HG02763 (cell line): ENCODE results near the gene RAB26.

Experiments
- ATAC-seq: cut with Tn5 transposase; IDR thresholded peaks from one replicate; pipeline ENCODE4 v1.9.1; 2021; ENCODE audit warnings: mild to moderate bottlenecking, moderate library complexity; ENCODE audit not compliant: unreplicated experiment

The RAB26 gene

DNA sequence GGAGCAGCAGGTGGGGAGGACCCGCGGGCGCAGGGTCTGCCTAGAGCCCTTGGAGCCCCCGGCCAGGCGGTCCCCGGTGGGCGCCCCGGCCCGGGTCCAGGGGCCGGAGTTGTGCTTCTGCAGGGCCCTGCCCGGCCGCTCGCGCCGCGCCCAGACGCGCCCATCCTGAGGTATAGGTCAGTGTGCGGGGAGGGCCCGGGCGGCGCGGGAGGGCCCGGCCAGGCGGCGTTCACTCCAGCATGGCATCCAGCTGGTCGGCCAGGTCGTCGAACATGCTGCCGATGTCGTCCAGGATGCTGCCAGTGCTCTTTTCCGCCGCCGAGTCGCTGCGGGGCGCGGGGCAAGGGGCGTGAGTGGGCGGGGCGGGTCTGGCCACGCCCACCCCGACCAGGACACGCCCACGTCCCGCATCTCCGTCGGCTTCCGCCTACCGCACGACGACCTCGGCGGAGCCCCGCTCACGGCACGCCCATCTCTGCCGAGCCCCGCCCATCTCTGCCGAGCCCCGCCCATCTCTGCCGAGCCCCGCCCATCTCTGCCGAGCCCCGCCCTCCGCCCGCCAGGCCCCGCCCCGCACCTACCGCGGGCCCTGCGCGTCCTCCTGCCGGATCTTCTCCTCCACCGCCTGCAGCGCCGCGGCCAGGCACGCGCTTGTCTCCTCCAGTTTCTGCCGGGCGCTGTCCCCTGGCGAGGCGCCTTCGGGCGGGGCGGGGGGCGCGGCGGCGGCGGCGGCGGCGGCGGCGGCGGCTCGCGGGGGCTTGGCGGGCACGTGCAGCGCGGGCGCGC, 30.1 kb downstream of the RAB26 start:
- ATAC-seq, result no peak

DNA sequence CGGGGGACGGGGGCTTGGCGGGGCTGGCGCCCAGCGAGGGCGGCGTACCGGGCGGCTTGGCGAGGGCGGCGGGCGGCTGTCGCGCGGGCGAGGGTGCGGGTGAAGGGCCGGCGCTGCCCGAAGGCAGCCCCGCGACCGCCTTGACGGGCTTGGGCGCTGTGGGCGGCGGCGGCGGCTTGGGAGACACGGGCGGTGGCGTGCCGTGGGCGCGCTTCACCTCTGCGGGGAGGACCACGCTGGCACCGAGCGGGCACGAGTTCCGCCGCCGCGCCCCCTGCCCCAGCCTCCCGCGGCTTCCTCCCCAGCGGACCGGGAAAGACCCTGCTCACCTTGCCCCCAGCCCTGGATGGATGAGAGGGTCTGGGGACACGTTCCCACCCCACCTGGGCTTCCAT, 30.7 kb downstream of the RAB26 start:
- ATAC-seq, result no peak

DNA sequence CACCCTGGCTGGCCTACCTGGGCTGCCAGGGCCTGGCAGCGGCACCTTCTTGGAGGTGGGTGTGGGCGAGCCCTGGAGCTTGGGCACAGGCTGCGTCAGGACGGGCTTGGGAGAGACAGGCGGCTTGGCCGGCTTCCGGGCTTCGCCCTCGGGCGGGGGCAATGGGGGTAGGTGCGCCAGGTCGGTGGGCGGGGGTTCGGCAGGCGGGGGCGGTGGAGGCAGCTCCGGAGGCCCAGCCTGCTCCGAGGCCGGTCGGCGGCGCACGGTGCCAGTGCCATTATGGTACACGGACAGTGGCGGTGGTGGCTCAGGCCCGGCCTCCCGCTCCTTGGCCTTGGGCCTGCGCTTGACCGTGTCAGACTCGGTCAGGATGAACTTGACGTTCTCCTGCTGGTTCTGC, 31.2 kb downstream of the RAB26 start:
- ATAC-seq, result no peak

DNA sequence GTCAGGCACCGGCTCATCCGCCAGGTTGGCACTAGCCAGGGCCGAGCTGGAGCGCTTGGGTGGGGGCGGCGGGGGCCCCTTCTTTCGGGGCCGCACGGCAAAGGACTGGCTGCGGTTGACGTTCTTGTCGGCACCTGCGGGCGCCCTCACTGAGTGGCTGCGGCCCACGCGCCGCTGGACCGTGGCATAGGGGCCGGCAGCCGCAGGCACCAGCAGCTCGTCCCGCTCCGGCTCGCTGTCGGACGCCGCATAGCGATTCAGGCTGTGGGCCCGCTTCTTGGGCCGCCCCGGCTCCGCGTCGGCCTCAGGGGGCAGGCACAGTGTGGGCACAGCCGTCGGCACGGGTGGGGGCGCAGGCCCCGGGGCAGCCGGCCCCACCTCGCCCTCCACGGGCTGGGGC, 32.0 kb downstream of the RAB26 start:
- no peak for ATAC-seq

DNA sequence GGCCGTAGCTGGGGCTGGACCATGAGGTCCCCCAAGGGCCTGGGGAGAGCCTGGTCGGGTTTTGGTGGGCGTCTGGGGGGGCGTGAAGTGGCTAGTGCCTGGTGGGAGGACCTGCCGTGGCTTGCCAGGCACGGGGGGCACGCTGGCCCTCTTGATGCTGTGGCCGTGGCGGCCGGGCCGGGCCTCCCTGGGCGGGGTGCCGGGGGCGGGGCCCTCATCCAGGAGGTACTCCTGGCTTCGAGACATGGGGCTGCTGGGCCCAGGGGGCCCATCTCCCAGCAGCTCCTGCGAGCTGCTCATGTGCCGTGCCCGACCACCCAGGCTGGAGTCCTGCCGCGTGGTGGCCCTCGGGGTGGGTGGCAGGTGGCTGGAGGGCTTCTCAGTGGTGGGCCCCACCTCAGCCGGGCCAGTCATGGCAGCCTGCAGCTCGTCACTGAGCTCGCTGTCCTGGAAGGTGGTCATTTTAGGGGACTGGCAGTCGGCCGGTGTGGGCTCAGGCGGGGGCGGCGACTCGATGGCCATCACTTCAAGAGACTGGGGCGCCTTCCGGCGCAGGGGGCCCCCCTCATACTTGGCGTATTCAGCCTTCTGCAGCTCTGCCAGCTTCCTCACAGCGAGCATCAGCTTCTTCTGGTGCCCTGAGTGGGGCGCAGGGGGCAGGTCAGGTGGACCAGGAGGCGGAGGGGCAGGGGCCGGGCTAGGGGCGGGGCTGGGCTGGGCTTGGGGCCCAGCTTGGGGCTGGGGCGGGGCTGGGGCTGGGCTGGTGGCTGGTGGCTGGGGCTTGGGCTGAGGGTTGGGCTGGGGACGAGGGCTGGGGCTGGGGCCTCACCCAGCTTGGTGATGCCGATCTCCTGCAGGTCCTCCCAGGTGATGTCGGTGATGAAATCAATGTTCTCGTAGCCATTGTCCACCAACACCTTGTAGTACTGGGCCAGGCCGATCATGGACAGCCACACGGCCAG, 32.8 kb downstream of the RAB26 start:
- ATAC-seq, result no peak

DNA sequence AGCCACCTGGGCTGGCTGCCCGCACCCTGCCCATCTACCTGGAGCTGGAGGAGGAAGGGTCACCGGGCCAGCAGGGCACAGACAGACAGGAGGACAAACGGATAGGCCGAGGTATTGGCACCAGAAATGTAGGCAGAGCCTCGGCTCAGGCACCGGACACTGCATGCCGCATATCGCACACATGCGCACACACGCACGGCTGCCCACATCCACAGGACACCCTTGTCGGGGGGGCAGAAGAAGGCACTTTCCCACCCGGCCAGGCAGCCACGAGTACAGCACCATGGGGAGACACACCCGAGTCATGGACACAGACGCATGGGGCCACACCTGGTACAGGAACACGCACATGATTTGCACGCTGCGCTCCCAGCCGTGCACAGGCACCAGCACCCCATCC, 33.5 kb downstream of the RAB26 start:
- no peak for ATAC-seq

DNA sequence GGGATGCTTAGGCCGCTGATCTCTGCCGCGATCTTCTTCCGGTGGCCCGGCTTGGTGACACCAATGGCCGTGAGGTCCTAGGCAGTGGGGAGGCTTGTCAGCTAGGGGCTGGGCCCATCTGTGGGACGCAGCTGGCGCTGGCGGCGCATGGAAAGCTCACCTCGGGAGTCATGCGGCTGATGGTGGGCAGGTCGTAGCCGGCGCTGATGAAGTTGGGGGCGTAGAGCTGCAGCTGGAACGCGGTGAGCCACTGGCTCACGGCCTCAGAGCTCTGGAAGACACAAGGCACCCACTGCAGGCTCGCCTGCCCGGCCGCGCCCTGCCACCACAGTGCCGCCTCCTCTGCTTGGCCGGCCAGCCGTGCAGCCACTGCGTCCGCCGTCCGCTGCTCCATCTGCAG, 35.2 kb downstream of the RAB26 start:
- no peak for ATAC-seq

DNA sequence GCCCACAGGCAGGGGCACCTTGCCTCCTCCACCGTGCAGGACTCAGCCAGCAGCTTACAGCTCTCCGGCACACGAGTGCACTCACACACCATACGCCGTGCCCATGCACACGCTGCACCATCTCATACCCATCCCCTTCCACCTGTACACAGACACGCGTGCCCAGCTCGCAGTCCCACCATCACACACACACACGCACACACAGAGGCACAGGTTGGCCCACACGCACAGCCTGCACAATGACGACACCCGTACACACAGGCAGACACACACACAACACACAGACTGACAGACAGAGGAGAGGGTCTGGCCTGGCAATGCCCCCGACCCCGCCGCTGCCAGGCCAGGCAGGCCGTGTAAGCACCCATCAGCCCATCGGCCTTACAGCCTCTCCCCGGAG, 35.9 kb downstream of the RAB26 start:
- no peak for ATAC-seq

DNA sequence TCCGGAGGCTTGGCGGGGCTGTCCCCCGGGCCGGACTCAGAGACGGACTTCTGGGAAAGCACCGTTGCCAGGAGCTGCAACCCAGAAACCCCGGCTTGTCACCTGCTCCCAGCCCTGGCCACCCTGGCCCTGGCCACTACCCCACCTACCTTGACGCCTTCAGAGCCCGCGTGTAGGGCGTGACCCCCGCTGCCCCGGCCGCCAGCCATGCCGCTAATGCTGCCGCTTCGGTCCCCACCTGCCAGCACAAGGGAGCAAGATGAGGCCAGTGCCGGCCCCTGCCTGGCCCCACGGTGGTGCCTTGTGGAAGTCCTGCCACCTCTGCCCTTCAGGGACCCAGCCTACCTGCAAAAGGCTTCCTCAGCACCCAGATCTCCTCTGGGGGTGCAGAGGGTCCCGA, 36.5 kb downstream of the RAB26 start:
- ATAC-seq, result no peak

DNA sequence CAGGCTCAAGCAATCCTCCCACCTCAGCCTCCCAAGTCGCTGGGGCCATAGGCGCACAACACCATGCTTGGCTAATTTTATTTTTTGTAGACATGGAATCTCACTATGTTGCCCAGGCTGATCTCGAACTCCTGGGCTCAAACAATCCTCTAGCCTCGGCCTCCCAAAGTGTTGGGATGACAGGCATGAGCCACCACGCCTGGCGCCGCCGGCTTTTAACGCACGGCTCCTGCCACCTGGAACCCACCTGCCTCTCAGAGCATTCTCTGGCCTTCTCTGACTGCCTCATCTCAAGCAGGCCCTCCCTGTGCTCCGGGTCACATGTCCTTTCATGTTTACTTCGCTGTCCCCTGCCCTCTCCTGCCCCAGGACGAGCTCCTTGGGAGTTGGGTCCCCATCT, 37.6 kb downstream of the RAB26 start:
- no peak for ATAC-seq

DNA sequence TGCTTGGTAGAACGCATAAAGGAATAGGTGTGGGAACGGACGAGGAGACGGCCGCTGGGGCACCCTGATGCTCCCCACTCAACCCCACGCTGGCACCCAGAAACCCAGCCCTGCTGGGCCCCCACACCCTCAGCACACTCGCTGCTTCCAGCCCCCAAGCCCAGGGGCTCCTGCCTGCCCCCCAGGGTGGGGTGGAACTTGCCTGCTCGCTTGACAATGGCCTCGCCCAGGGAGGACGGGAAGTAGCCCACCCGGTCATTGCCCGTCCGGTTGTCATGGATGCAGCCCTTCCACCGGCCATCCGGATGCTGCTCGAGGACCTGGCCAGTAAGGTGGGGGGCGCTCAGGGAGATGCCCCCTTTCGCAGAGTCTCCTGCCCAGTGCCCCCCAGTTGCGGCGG, 38.1 kb downstream of the RAB26 start:
- no peak for ATAC-seq

DNA sequence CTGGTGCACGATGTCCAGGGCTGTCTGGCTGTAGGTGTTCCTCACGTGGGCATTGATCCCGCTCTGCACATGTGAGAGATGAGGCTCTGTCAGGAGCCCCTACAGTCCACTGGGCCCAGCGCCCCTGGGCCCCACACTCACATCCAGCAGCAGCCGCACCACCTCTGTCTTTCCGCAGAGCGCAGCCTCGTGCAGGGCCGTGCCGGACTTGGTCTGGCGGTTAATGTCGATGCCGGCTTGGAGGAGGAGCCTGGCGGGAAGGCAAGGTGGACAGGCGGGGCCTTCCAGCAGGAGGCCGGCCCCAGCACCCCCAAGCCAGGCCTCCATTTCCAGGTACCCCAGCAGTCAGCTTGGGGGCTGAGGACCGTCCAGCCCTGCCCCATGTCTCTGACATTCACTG, 38.8 kb downstream of the RAB26 start:
- no peak for ATAC-seq

DNA sequence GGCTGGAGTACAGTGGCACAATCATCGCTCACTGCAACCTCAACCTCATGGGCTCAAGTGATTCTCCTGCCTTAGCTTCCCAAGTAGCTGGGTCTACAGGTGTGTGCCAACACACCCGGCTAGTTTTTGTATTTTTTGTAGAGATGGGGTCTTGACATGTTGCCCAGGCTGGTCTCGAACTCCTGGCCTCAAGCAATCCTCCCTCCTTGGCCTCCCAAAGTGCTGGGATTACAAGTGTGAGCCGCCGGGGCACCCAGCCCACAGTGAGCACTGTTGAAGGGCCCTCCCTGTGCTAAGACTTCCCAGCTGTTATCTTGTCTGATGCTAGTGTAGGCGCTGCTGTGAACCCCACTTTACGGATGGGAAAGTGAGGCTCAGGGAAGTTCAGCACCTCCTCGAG, 40.0 kb downstream of the RAB26 start:
- ATAC-seq, result no peak

DNA sequence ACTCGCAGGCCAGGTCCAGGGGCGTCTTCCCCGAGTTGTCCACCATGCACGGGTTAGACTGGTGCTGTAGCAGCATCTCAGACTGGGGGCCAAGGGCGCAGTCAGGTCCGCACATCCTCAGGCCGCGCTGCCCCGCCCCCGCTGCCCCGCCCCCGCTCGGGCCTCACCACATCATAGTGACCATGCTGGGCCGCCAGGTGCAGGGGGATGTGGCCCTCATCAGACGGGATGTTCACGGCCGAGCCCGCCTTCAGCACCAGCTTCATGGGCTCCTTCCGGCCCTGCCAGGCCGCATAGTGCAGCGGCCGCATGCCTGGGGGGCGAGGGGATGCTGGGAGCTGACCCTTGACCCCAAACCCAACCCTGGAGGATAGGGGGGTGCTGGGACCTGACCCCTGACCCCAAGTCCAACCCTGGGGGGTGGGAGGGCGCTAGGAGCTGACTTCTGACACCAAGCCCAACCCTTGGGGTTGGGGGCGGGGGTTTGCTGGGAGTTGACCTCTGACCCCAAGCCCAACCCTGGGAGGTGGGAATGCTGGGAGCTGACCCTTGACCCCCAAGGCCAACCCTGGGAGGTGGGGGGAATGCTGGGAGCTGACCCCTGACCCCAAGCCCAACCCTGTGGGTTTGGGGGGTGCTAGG, 40.9 kb downstream of the RAB26 start:
- ATAC-seq, result no peak

DNA sequence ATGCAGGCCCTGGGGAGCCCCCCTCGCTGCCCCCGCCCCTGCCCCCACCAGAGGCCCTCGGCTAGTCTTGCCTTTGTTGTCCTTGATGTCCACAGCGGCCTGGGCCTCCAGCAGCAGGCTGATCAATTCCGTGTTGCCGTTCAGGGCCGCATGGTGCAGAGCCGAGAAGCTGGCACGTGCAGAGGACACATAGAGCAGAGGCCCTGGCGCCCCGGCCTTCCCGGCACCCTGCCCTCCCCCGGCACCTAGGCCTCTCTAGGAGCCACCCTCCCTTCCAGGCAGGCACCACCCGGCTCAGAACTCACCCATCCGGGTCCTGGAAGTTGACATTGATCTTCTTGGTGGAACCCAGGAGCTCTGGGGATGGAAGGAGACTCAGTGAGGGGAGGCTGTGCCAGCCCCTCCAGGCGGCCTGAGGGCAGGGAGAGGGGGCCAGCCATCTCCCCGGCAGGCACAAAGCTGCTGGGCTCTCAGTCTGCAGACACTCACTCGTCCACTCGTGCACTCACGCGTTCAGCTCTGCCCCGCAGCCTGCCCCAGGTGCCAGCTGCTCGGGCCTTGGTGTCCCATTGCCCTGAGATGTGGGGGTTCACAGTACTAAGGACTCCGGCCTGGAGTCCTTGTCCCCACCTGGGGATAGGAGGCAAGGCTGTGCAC, 41.7 kb downstream of the RAB26 start:
- no peak for ATAC-seq

DNA sequence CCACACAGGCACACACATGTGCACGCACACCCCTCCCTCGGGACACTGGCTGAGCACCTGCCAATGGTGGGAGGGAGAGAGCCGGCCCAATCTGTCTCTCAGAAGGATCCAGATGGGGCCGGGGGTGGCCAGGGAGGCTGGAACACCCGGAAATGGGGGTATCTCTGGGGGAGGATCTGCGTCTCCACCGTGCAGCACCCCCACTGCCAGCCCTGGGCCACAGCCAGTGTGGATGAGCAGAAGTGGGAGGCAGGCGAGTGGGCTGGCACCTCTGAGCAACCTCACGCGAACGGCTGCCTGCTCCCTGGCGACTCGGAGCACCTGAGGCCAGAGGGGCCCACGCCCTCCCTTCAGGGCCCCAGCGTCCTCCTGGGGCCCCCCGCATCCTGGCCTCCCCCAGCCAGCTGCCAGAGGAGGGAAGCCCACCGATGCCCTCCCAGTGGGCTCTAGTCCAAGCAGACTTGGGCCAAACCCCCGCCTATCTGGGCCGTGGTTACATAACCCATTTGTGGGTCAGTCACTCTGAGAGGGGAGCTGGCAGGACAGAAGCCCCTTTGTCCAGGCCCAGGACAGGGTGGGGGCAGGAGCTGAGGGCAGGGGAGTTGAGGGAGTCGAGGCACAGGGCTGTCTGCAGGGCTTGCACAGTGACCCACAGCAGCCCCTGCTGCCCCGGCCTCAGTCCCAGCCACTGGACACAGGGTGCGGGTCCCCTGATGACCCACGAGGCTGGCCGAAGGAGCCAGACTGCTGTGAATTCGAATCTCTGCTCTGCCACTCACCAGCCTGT, 42.4 kb downstream of the RAB26 start:
- ATAC-seq, result no peak

DNA sequence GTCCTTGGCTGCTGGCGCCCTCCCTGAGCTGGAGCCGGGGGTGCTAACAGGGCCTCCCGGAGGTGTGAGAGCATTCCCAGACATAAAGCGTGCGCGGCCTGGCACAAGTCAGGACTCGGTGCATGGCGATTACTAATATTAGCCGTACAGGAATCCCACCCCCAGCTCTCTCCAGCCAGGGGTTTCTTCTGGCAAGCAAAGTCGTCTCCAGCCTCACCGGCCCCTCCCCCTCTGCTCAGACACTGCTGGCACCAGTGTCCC, 43.0 kb downstream of the RAB26 start:
- ATAC-seq, result no peak

DNA sequence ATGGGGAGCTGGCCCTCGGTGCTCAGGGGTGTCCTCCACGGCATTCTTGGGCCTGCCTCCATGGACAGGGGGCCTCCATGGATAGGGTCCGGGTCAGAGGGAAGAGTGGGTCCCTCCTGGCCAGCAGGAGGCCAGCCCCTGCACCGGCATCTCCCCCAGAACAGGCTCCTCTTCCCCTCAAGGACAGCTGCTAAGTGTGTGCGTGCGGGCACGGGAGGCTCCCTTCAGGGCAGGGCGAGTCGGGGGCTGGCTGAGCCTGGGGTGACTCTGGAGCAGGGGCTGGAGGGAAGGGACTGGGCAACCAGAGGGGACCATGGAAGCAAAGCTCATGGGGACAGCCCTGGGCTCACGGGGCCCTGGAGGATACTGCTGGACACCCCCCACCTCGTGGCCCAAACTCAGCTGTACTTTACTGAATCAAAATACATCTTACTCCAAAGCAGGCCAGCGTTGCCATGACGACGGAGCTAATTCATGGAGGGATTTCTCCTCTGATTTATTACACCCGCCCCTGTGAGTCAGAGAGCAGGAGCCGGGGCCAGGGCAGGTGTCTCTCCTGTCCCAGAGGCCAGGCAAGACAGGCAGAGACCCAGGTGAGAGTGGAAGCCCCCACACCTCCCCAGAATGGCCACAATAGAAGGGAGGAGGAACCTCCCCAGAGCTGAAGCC, 45.9 kb downstream of the RAB26 start:
- ATAC-seq, result no peak

DNA sequence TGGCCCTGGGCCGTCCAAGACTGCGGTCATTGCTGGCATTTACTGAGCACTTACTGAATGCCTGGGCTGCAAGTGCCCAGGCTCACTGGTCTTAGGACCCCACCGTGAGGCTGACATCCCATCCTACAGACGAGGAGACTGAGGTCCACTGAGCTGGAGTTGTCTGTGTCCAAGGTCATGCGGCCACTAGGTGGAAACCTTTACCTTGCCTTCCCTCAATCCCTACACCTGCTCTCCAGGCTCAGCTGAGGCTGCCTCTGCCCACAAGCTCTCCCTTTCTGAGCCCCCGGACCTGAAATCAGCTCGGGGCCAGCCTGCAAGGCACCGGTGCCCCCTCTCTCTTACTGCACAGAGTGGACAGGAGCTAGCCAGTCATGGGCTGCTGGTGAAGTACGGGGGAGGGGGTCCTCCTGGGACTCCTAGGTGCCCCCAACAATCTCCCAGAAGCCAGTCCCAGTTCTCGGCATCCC, 46.5 kb downstream of the RAB26 start:
- no peak for ATAC-seq
